CD4-positive, alpha-beta T cell treated with Interferon gamma for 1 hour (primary cell): ENCODE data around the gene RNF121.

Experiments used
- DNase-seq: peaks from one replicate; pipeline ENCODE4 v3.0.0-alpha.2; 2020

Gene RNF121

GRCh38 chr11:72007089-72007476, 78.2 kb downstream of the RNF121 start:
- no peak for DNase-seq

DNA sequence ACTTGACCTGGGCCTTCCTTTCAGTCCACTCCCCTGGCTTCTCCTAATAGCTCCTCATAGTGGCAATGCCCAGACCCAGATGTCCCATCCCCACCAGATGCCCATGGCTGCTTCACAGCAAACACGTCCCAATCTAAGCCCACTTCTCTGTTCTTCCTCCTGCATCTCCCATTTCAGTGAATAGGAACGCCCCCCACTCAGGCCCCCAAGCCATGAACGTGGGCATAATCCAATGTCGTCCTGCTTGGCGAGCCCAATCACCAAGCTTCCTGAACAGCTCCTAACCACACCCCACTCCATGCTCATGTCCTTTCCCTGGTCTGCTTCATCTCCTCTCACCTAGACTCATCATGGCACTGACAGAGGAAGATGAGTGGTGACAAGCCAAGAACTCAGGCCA, 78.7 kb downstream of the RNF121 start:
- no peak for DNase-seq

DNA sequence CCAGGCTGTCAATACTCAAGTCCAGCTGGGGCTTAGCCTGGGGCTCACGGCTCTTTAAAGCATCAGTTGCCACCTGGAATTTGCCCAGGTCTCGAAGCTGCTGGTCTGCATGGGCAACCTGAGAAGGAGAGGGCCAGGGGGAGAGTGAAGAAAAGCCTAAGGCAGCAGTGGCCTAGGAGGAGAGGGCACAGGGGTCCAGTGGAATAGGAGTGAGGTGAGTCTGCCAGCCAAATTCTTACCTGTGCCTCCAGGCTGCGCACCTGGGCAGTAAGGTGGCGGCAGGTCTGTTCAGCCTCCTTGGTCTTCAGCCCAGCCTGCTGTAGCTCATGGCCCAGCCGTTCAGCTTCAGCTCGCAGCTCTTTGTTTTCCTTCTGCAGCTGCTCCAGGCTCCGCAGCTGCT, 79.9 kb downstream of the RNF121 start:
- DNase-seq: no peak

GRCh38 chr11:72009156-72009555, 80.3 kb downstream of the RNF121 start:
- DNase-seq: no peak

DNA sequence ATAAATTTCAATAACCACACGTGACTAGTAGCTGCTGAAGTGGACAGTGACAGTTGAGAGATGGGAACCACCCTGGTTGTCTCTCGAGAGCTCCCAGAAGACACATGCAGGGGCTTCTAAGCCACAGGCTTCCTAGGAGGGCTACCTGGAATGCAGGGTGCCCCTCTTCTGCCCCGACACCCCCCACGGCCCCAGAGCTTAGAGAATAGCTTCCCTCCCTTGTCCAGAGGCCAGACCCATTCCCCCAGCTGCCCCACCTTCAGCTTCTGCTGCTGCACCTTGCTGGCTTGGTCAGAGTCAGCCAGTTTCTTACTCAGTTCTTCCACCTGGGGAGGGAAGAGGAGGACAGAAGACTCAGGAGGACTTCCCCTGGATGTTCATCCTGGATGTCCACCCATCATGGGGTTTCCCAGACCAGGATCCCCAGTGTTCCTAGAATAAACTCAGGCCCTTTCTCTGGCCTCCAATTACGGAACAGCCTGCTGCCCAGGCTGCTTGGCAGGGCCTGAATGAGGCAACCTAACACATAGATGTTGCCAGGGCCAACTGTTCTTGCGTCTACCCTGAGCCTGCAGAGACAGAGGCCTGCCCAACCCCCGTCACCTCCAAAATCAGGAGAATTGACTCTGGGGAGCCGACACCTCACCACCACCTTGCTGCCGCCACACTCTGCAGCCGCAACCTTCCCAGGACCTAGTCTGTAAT, 81.8 kb downstream of the RNF121 start:
- no peak for DNase-seq

DNA sequence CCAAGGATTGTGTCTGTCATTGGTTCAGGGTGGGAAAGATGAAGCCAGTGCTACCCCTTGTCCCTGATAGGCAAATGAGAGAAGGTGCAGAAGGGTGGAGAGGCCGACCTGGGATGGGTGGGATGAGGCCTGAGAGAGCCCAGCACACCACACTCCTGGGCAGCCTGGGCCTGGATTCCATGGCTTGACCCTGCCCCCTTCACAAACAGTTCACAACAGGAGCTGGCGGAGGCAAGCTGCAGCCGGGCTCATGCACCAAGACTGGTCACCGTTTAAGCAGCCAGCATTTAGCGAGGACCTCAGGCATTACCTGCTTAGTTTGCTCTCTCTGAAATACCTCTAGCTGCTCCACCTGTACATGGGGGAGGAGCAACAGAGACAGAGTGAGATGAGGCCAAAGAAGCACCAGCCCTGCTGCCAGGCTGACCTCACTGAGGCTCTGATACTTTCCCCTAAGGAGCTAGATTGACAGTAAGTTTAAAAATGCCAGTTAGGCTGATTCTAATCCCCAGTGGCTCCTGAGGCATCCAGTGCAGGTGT, 83.3 kb downstream of the RNF121 start:
- no peak for DNase-seq

- DNase-seq: no peak
Measured at GRCh38 chr11:72012897-72013721, 84.3 kb downstream of the RNF121 start.

DNA sequence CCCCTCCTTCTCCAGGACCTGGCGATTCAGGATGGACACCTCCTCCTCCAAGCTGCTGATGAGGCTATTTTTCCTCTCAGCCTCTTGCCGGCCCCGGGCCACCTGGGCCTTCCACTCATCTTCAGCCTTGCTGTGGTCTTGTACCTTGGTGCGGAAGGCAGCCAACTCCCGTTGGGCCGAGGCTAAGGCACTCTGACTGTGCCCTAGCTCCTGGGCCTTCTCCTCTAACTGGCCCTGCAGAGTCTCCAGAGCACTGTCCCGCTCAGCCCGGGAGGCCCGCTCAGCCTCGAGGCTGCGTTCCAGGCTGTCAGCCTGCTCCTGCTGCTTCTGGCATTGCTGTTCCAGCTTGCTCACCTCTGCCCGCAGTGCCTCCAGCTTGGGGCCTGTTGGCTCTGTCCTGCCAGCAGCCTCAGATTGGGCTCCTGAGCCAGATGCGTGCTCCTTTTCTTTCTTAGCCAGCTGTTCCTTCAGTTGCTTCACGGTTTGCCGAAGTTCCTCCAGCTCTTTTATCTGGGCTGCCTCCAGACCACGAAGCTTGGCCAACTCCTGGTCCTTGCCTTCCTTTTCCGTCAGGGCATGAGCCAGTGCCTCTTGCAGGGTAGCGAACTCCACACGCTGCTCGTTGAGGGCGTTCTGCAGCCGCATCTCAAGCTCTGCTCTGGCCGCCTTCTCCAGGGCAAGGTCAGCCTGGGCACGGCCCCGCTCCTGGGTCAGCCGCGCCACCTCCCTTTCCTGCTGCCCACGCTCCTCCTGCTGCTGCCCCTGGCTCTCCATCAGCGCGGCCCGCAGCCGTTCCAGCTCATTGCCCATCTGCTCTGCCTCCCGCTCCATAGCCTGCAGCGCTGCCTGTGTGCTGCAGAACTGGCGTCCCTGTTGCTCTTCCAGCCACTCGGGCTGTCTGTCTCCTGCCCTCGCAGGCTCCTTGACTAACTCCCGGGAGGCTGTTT, 85.2 kb downstream of the RNF121 start:
- DNase-seq: no peak

- no peak for DNase-seq
Measured at GRCh38 chr11:72014761-72015320, 86.0 kb downstream of the RNF121 start.

- no peak for DNase-seq
Measured at GRCh38 chr11:72015511-72016061, 86.7 kb downstream of the RNF121 start.

DNA sequence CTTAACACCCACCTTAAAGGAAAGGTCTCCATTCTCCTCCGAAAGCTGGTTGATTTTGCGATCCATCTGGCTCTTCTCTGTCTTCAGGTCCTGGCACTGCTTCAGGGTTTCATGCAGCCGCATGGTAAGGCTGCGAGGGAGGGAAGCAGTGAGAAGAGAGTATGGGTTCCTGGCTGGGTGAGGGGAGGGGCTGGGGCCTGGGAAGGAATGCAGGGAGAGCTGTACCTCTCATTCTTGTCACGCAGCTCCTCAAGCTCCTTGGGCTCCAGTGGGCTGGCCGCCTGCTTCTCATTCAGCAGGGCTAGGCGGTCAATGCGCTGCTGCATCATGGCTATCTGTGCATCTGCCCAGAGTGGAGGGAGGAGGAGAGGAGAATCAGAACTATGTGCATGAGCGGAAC, 89.3 kb downstream of the RNF121 start:
- DNase-seq: no peak

DNA sequence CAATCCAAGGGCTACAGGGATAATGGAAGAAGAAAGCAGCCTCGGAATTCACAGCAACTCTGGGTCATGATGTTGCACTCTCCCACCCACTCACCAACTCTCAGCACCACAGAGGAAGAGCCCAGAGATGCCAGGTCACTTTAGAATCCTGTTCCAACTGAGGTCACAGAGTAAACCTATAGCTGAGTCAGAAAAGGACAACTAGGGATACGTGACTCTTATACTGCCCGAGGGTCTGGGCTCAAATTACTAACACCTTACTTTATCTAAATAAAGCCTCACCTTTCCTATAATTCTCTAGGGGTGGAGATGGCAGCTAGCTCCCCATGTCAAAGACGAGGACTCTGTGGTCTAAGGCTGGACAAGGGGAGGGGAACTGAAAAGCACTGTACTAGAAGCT, 94.5 kb downstream of the RNF121 start:
- no peak for DNase-seq

DNA sequence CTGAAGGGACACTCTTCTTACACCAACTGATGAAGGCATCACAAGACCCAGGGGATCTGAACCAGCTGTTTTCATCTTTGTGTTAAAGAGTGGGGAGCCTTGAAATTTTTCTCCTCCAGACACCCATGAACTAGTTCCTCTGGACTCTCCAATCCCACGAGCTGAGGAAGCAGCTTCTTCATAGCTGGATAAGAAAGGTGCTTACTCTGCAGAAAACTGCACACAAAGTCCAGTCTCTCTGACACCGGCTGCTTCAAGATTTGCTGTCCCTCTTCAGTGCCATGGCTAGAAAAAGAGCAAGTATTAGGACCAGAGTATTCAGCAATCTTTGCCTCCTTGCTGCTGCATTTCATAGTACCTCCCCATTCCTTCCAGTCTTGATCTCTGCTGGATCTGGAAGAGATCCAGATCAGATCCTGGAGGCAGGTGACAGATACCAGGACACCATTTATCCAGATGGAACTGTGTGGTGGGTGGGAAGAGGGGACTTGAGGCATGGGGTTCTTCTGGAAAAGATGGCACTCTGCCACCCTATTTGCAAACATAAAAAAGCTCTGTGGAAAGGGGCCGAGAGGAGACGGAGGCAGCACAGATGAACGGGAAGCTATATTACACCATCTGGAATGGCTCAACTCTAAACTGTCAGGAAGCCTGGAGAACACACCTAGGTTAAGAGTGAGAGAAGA, 95.4 kb downstream of the RNF121 start:
- DNase-seq: no peak

GRCh38 chr11:72026090-72026489, 97.2 kb downstream of the RNF121 start:
- DNase-seq: no peak

- no peak for DNase-seq
Measured at GRCh38 chr11:72030472-72031045, 101.7 kb downstream of the RNF121 start.

DNA sequence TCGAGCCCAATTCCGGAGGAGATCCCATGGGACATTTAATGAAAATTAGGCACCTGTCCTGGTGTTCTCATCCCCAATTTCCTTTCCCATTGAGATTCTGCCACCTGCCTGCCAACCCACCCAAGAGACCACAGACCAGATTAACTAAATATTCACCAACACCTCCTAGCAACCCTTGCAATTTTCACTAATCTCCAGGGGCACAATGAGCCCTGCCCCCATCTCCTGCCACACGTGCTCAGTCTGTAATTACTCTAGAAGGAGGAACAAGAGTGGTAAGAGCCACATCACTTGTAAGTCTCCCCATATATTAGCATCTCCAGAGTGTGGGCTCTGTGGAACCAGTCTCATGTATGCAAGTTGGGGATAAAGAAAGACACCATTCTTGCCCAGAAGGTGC, 107.8 kb downstream of the RNF121 start:
- no peak for DNase-seq

DNA sequence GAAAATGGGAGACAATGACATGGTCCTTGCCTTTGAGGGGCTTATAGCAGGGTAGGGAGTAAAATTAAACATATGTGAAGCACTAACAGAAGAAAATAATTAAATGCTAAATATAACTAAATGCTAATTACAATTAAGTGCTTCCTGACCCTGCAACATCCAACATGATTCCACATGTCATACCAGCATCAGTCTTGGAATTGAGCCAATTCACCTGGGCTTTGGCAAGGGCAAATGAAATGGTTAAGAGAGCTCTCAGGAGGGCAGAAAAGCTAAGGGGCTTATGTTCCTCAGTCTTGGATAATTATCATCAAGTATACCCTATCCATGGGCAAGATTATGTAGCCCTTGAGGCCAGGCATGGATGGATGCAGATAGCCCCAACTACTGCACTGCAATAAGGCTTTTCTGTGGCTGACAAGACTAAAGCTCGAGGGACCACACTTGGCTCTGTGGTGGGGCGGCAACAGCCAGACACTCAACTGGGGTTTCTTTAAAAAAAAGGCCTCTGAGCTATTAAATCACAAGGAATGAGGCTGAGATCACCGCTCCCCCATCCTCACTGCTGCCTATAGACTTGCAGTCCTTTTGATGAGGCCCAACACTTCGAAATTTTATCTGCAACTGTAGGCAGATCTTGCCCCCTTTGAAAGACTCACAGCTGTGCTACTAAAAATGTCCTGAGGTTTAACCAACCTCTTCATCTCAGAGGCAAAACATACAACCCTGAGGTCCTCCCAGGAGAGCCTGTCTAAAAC, 108.9 kb downstream of the RNF121 start:
- DNase-seq: no peak

DNA sequence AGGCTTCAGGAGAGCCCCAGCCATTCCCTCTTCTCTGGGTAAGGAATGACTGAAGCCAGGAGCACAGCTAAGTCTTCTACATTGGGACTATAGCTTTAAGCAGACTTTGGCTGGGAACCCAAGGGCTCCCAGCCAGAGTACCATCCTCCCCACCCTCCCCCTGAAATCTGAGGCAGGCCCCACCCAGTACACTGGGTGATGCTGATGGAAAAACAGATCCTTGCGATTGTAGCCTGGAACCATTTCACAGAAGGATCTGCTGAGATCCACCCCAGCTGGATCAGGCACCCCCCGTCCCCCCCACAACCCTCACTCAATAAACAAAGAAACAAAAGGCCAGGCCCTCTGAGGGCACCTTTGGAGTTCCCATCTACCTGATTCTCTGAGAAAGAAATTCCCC, 109.6 kb downstream of the RNF121 start:
- no peak for DNase-seq

GRCh38 chr11:72039031-72039855, 110.4 kb downstream of the RNF121 start:
- DNase-seq: no peak
